Breast epithelium (tissue), 3 donors: ENCODE measurements around the gene ANTXR1.

Experiments
- POLR2A ChIP-seq: fragments of 450-650 bp; IDR thresholded peaks from one replicate; pipeline ENCODE4 v1.6.1; 2016; ENCODE audit warnings: antibody characterized with exemption, mild to moderate bottlenecking, moderate library complexity
- POLR2AphosphoS5 ChIP-seq, 3 donors: sonication (generic); formaldehyde crosslinking; IDR thresholded peaks; one replicate each; pipeline ENCODE4 v1.6.1; 2017; ENCODE audit warnings: antibody characterized with exemption in 3 of 3
- TF ChIP-seq, protein P1 (sequence below), 3 donors: fragments of 450-650 bp; IDR thresholded peaks; one replicate each; pipeline ENCODE4 v1.5.1; 2016 to 2017; ENCODE audit warnings: antibody characterized with exemption in 3 of 3, mild to moderate bottlenecking in 3 of 3, moderate library complexity in 3 of 3

DNA sequence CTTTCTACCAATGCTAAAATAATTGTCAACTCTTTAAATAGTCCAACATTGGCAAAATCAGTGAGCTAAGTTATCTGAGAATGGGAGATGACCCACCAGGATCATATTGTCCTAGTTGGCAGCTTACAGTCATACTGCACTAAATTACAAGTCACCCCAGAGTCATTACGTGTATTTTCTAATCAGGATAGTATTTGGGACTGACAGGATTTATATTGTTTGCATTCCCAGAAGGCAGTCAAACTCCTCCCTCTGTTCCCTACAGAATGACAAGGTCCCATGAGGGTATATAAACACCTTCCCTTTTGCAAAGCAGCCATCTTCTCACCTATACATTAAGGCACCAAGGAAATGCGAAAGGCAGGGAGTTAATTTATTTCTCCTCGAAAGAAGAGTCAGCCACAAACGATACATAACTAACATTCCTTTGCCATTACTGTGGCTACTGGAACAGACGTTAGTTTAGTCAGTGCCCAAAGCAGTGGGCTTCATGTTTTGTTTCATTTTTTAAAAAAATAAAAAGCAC, 125.3 kb downstream of the ANTXR1 start:
- TF ChIP-seq, protein P1, sequence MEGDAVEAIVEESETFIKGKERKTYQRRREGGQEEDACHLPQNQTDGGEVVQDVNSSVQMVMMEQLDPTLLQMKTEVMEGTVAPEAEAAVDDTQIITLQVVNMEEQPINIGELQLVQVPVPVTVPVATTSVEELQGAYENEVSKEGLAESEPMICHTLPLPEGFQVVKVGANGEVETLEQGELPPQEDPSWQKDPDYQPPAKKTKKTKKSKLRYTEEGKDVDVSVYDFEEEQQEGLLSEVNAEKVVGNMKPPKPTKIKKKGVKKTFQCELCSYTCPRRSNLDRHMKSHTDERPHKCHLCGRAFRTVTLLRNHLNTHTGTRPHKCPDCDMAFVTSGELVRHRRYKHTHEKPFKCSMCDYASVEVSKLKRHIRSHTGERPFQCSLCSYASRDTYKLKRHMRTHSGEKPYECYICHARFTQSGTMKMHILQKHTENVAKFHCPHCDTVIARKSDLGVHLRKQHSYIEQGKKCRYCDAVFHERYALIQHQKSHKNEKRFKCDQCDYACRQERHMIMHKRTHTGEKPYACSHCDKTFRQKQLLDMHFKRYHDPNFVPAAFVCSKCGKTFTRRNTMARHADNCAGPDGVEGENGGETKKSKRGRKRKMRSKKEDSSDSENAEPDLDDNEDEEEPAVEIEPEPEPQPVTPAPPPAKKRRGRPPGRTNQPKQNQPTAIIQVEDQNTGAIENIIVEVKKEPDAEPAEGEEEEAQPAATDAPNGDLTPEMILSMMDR (IDR thresholded peaks at IDR 0.05): no peak
- TF ChIP-seq POLR2A (no peak), POLR2AphosphoS5 (IDR thresholded peaks at IDR 0.05) (no peak)
